OCI-LY1 (cell line): ENCODE measurements around the gene TPH2.

Source experiments
- H2AFZ ChIP-seq: fragments of 200-600 bp; sonication (generic), shearing (Covaris generic); 2 replicates; pipeline ENCODE4 v1.6.0; 2014; ENCODE audit warnings: antibody characterized with exemption, mild to moderate bottlenecking, low read length
- H3F3A ChIP-seq: fragments of 200-600 bp; sonication (generic), shearing (Covaris generic); 2 replicates; pipeline ENCODE4 v1.6.0; 2014; ENCODE audit warnings: mild to moderate bottlenecking, antibody characterized with exemption, low read length, moderate library complexity; ENCODE audit not compliant: insufficient read depth
- H3K27ac ChIP-seq: fragments of 200-600 bp; sonication (generic); 2 replicates; pipeline ENCODE4 v1.5.1; 2014; ENCODE audit warnings: low read length, mixed run types, mild to moderate bottlenecking, low read depth; ENCODE audit not compliant: poor library complexity, severe bottlenecking
- H3K27me3 ChIP-seq: fragments of 200-600 bp; sonication (generic); 2 replicates; pipeline ENCODE4 v1.6.0; 2014; ENCODE audit warnings: antibody characterized with exemption, mild to moderate bottlenecking, low read length, moderate library complexity; ENCODE audit not compliant: insufficient read depth
- H3K36me3 ChIP-seq: fragments of 200-600 bp; sonication (generic); 2 replicates; pipeline ENCODE4 v1.6.1; 2014; ENCODE audit warnings: mild to moderate bottlenecking, antibody characterized with exemption, low read length, moderate library complexity, mixed read lengths; ENCODE audit not compliant: insufficient read depth
- H3K4me1 ChIP-seq: fragments of 200-600 bp; sonication (generic); 2 replicates; pipeline ENCODE4 v1.5.1; 2014; ENCODE audit warnings: mild to moderate bottlenecking, low read length, moderate library complexity; ENCODE audit not compliant: insufficient read depth, severe bottlenecking
- H3K4me2 ChIP-seq: fragments of 200-600 bp; sonication (generic), shearing (Covaris generic); 2 replicates; pipeline ENCODE4 v1.6.1; 2014; ENCODE audit warnings: low read length
- H3K4me3 ChIP-seq: fragments of 200-600 bp; sonication (generic); 2 replicates; pipeline ENCODE4 v1.5.1; 2014; ENCODE audit warnings: low read length, low read depth, mild to moderate bottlenecking, mixed read lengths; ENCODE audit not compliant: poor library complexity, severe bottlenecking
- H3K79me2 ChIP-seq: fragments of 200-600 bp; shearing (Covaris generic); 2 replicates; pipeline ENCODE4 v1.6.1; 2016; ENCODE audit warnings: mixed run types, low read length, mixed read lengths; ENCODE audit not compliant: insufficient read depth
- H3K9ac ChIP-seq: fragments of 200-600 bp; sonication (generic), shearing (Covaris generic); 2 replicates; pipeline ENCODE4 v1.6.1; 2014; ENCODE audit warnings: mild to moderate bottlenecking, low read length, mixed read lengths
- H3K9me2 ChIP-seq: fragments of 200-600 bp; sonication (generic), shearing (Covaris generic); 2 replicates; pipeline ENCODE4 v1.6.1; 2014; ENCODE audit warnings: low read depth, mild to moderate bottlenecking, low read length, mixed read lengths
- H3K9me3 ChIP-seq: fragments of 200-600 bp; shearing (Covaris generic); 2 replicates; pipeline ENCODE4 v1.6.1; 2014; ENCODE audit warnings: low read length, mixed read lengths
- H4K20me1 ChIP-seq: fragments of 200-600 bp; sonication (generic), shearing (Covaris generic); 2 replicates; pipeline ENCODE4 v1.6.0; 2016; ENCODE audit warnings: mild to moderate bottlenecking, low read length; ENCODE audit not compliant: insufficient read depth
- EZH2 ChIP-seq: fragments of 200-600 bp; sonication (generic), shearing (Covaris generic); IDR thresholded peaks from 2 replicates; pipeline ENCODE4 v1.8.0; 2017; ENCODE audit warnings: borderline replicate concordance, mixed run types, mild to moderate bottlenecking, antibody characterized with exemption, low read length, moderate library complexity, mixed read lengths
- TF ChIP-seq, protein P1 (sequence below): fragments of 200-600 bp; sonication (generic), shearing (Covaris generic); IDR thresholded peaks from 2 replicates; pipeline ENCODE4 v1.5.1; 2017; ENCODE audit warnings: mild to moderate bottlenecking, antibody characterized with exemption, low read length, moderate library complexity, mixed read lengths

The TPH2 gene

DNA sequence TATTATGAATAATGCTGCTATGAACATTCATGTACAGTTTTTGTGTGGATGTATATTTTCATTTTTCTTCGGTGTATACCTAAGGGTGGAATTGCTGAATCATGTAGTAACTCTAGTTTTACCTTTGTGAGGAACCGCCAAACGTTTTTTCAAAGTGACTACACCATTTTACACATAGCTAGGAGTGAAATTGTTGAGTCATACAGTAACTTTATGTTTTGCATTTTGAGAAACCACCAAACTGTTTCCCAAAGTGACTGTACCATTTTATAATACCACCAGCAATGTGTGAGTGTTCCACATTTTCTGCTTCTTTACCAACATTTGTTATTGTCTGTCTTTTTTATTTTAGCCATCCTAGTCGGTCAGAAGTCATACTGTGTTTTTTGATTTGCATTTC is 3.1 kb upstream of the TPH2 start:
- Histone ChIP-seq H3K4me3 (no peak overlapping the region), H3K79me2 (no peaks in the 10 kb centered on the region), H3K27ac (no peak overlapping the region), H3K9ac (no peak overlapping the region), H3K36me3 (no peaks in the 10 kb centered on the region), H3K4me1 (no peaks in the 10 kb centered on the region), H3K9me2 (no peaks in the 10 kb centered on the region), H3F3A (no peaks in the 10 kb centered on the region), H3K9me3 (no peaks in the 10 kb centered on the region), H3K4me2 (no peak overlapping the region), H3K27me3 (no peaks in the 10 kb centered on the region), H2AFZ (no peak overlapping the region), H4K20me1 (no peaks in the 10 kb centered on the region)
- TF ChIP-seq, protein P1, sequence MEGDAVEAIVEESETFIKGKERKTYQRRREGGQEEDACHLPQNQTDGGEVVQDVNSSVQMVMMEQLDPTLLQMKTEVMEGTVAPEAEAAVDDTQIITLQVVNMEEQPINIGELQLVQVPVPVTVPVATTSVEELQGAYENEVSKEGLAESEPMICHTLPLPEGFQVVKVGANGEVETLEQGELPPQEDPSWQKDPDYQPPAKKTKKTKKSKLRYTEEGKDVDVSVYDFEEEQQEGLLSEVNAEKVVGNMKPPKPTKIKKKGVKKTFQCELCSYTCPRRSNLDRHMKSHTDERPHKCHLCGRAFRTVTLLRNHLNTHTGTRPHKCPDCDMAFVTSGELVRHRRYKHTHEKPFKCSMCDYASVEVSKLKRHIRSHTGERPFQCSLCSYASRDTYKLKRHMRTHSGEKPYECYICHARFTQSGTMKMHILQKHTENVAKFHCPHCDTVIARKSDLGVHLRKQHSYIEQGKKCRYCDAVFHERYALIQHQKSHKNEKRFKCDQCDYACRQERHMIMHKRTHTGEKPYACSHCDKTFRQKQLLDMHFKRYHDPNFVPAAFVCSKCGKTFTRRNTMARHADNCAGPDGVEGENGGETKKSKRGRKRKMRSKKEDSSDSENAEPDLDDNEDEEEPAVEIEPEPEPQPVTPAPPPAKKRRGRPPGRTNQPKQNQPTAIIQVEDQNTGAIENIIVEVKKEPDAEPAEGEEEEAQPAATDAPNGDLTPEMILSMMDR = no peak
- no peak for TF ChIP-seq EZH2

GRCh38 chr12:71940068-71940467 is 1.4 kb downstream of the TPH2 start:
- TF ChIP-seq, protein P1 = no peak
- TF ChIP-seq EZH2 = no peak
- Histone ChIP-seq H4K20me1 (no peaks in the 10 kb centered on the region), H3K9me3 (no peaks in the 10 kb centered on the region), H2AFZ (no peak overlapping the region), H3K36me3 (no peaks in the 10 kb centered on the region), H3K4me2 (no peak overlapping the region), H3K9ac (no peak overlapping the region), H3K27me3 (no peaks in the 10 kb centered on the region), H3K4me3 (no peak overlapping the region), H3K27ac (no peak overlapping the region), H3F3A (no peaks in the 10 kb centered on the region), H3K4me1 (no peaks in the 10 kb centered on the region), H3K79me2 (no peaks in the 10 kb centered on the region), H3K9me2 (no peaks in the 10 kb centered on the region)

DNA sequence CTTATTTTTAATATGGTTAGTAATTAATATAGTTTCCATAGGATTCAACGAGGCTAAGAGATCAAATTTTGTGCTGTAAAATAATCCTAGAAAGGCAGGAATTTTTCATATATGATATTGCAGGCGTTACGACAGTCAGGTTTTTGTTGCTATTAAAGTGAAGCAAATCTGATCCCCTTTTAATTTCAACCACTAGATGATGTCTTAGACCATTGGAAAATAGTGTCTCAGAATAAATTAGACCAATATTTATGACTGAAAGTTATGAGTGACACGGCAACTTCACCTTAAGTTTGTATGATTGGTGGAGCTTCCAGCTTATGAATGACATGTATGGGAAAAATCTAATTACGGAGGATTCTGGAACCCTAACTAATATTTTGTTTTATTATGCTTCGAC is 2.5 kb downstream of the TPH2 start:
- H4K20me1 ChIP-seq = no peaks in the 10 kb centered on the region
- no peaks in the 10 kb centered on the region for H3K4me1 ChIP-seq
- no peak overlapping the region for H3K9ac ChIP-seq
- no peak for TF ChIP-seq EZH2
- TF ChIP-seq, protein P1 = no peak
- H3K4me2 ChIP-seq = no peak overlapping the region
- H3K79me2 ChIP-seq = no peaks in the 10 kb centered on the region
- H3K4me3 ChIP-seq = no peak overlapping the region
- no peaks in the 10 kb centered on the region for H3K27me3 ChIP-seq
- no peaks in the 10 kb centered on the region for H3K9me2 ChIP-seq
- no peaks in the 10 kb centered on the region for H3F3A ChIP-seq
- H3K27ac ChIP-seq = no peak overlapping the region
- no peak overlapping the region for H2AFZ ChIP-seq
- no peaks in the 10 kb centered on the region for H3K36me3 ChIP-seq
- no peaks in the 10 kb centered on the region for H3K9me3 ChIP-seq
